Measurements from ENCODE around the gene CMTM3. TPM values are rescaled to one million over a fixed set of nuclear protein-coding genes. Genes with fewer than 3 reads are reported as not detected.

The CMTM3 gene
- total RNA-seq, 3 donors from 2014 or later: 3.1 to 15.9 (median 9.3) TPM

GRCh38 chr16:66651965-66652364 is 47.5 kb downstream of the CMTM3 start:
- no peak for DNase-seq
- ATAC-seq: no peak

GRCh38 chr16:66652661-66653360 is 48.3 kb downstream of the CMTM3 start:
- DNase-seq (no peak), ATAC-seq (no peak)
- peaks cover 20% of the 10 kb centered on the region for H3K4me1 ChIP-seq (ENCODE audit: low read depth)
- intact Hi-C loops (cut with DNase I, micrococcal nuclease): no loop called here
- no peaks in the 10 kb centered on the region for H3K36me3 ChIP-seq (ENCODE audit: low read depth)
- no peak overlapping the region for H3K4me3 ChIP-seq
- TF ChIP-seq, protein P1, sequence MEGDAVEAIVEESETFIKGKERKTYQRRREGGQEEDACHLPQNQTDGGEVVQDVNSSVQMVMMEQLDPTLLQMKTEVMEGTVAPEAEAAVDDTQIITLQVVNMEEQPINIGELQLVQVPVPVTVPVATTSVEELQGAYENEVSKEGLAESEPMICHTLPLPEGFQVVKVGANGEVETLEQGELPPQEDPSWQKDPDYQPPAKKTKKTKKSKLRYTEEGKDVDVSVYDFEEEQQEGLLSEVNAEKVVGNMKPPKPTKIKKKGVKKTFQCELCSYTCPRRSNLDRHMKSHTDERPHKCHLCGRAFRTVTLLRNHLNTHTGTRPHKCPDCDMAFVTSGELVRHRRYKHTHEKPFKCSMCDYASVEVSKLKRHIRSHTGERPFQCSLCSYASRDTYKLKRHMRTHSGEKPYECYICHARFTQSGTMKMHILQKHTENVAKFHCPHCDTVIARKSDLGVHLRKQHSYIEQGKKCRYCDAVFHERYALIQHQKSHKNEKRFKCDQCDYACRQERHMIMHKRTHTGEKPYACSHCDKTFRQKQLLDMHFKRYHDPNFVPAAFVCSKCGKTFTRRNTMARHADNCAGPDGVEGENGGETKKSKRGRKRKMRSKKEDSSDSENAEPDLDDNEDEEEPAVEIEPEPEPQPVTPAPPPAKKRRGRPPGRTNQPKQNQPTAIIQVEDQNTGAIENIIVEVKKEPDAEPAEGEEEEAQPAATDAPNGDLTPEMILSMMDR (IDR thresholded peaks at IDR 0.05): no peak
- H3K9me3 ChIP-seq: no peaks in the 10 kb centered on the region

More at GRCh38 chr16:66651965-66652364, 47.5 kb downstream of the CMTM3 start:
- Histone ChIP-seq H3K9me3 (no peaks in the 10 kb centered on the region), H3K36me3 (ENCODE audit: low read depth) (no peaks in the 10 kb centered on the region), H3K4me1 (ENCODE audit: low read depth) (peaks cover 20% of the 10 kb centered on the region), H3K4me3 (no peak overlapping the region)
- intact Hi-C loops (cut with DNase I, micrococcal nuclease): no loop called here
- TF ChIP-seq, protein P1 (IDR thresholded peaks at IDR 0.05): no peak

- DNase-seq (no peak), ATAC-seq (no peak)
- peaks cover 20% of the 10 kb centered on the region for H3K4me1 ChIP-seq (ENCODE audit: low read depth)
- H3K36me3 ChIP-seq (ENCODE audit: low read depth): no peaks in the 10 kb centered on the region
- intact Hi-C loops (cut with DNase I, micrococcal nuclease): no loop called here
- H3K4me3 ChIP-seq: no peak overlapping the region
- no peaks in the 10 kb centered on the region for H3K9me3 ChIP-seq
- TF ChIP-seq, protein P1 (IDR thresholded peaks at IDR 0.05): no peak
These were observed 49.3 kb downstream of the CMTM3 start for GRCh38 chr16:66653581-66654350.

DNA sequence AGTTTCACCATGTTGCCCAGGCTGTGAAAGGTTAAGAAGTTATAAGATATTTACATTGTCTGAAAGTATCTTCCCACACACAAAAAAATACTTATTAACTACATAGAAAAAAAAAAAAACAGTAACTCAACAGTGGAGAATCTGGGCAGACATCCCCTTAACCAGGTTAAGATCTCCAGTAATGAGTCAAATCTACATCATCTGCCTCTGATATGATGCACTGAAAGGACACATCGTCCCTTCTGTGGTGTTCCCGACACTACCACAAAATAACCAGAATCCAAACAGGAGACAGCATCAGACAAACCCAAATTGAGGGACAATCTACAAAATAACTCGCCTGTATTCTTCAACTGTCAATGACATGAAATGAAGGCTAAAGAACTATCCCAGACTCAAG is 52.0 kb downstream of the CMTM3 start:
- no peak for DNase-seq
- no peaks in the 10 kb centered on the region for H3K36me3 ChIP-seq (ENCODE audit: low read depth)
- H3K4me1 ChIP-seq (ENCODE audit: low read depth): no peaks in the 10 kb centered on the region
- TF ChIP-seq, protein P1 (IDR thresholded peaks at IDR 0.05): no peak
- no peak for ATAC-seq
- intact Hi-C loops (cut with DNase I, micrococcal nuclease): no loop called here
- no peaks in the 10 kb centered on the region for H3K9me3 ChIP-seq
- H3K4me3 ChIP-seq: no peak overlapping the region

- Histone ChIP-seq H3K36me3 (ENCODE audit: low read depth) (no peaks in the 10 kb centered on the region), H3K4me1 (ENCODE audit: low read depth) (peaks cover 9% of the 10 kb centered on the region), H3K9me3 (no peaks in the 10 kb centered on the region), H3K4me3 (no peak overlapping the region)
- DNase-seq (no peak), ATAC-seq (no peak)
- TF ChIP-seq, protein P1 (IDR thresholded peaks at IDR 0.05): no peak
- intact Hi-C loops (cut with DNase I, micrococcal nuclease): no loop called here
These were observed 53.8 kb downstream of the CMTM3 start for GRCh38 chr16:66658143-66658859.
